ENCODE data around the gene ZBED5. TPM values are rescaled to one million over a fixed set of nuclear protein-coding genes. Genes with fewer than 3 reads are reported as not detected.
"Not testable (repeated sequence)": the region's sequence is repeated elsewhere in the genome, so short reads cannot be mapped to it uniquely, and the experiment has no call there.

Gene ZBED5
- total RNA-seq, 1 donor from 2014 or later: 19.5 TPM

DNA sequence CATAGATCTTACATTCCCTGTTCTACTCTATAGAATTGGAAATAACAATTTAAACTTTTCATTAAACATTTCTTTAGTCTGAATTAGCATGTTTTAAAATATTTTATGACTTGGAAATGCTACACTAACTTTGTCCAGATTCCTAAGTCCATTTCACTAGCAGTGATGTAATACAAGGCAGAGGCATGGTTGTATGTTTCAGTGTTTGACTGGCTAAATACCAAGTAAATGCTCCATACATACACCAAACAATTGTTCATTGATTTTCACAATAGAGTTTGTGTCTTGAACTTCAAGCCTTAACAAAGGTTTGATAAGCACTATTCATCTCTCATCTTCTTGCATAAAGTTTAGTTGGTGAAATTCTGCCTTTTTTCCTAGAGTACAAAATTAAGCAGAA lies 13.5 kb downstream of the ZBED5 start:
- Histone ChIP-seq H3K36me3 (ENCODE audit: control insufficient read depth, insufficient read depth, low read length) (no peaks in the 10 kb centered on the region), H3K27me3 (ENCODE audit: control insufficient read depth, insufficient read depth, low read length) (no peaks in the 10 kb centered on the region), H3K4me3 (ENCODE audit: low read depth, low read length) (no peak overlapping the region)
- TF ChIP-seq CTCF (IDR thresholded peaks at IDR 0.05; ENCODE audit: insufficient read depth, low read length, severe bottlenecking): no peak
- no peak for FAIRE-seq
- no peak for DNase-seq (ENCODE audit: low read depth)

GRCh38 chr11:10838881-10839280 lies 19.0 kb downstream of the ZBED5 start:
- TF ChIP-seq CTCF (IDR thresholded peaks at IDR 0.05; ENCODE audit: insufficient read depth, low read length, severe bottlenecking): no peak
- DNase-seq (ENCODE audit: low read depth) (no peak), FAIRE-seq (no peak)
- Histone ChIP-seq H3K4me3 (ENCODE audit: low read depth, low read length) (no peak overlapping the region), H3K27me3 (ENCODE audit: control insufficient read depth, insufficient read depth, low read length) (no peaks in the 10 kb centered on the region), H3K36me3 (ENCODE audit: control insufficient read depth, insufficient read depth, low read length) (no peaks in the 10 kb centered on the region)

GRCh38 chr11:10838083-10838482 lies 19.8 kb downstream of the ZBED5 start:
- TF ChIP-seq CTCF (IDR thresholded peaks at IDR 0.05; ENCODE audit: insufficient read depth, low read length, severe bottlenecking): no peak
- no peak for DNase-seq (ENCODE audit: low read depth)
- H3K27me3 ChIP-seq (ENCODE audit: control insufficient read depth, insufficient read depth, low read length): no peaks in the 10 kb centered on the region
- H3K4me3 ChIP-seq (ENCODE audit: low read depth, low read length): no peak overlapping the region
- H3K36me3 ChIP-seq (ENCODE audit: control insufficient read depth, insufficient read depth, low read length): no peaks in the 10 kb centered on the region
- FAIRE-seq: peak; percentile 90

DNA sequence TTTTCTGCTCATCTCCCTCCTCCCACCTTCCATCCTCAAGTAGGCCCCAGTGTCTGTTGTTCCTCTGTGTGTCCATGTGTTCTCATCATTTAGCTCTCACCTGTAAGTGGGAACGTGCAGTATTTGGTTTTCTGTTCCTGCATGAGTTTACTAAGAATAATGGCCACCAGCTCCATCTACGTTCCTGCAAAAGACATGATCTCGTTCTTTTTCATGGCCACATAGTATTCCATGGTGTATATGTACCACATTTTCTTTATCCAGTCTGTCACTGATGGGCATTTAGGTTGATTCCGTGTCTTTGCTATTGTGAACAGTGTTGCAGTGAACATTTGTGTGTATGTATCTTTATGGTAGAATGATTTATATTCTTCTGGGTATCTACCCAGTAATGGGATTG lies 21.0 kb downstream of the ZBED5 start:
- DNase-seq (ENCODE audit: low read depth): not testable (repeated sequence)

GRCh38 chr11:10829139-10829538 lies 28.7 kb downstream of the ZBED5 start:
- Histone ChIP-seq H3K4me3 (ENCODE audit: low read depth, low read length) (no peak overlapping the region), H3K36me3 (ENCODE audit: control insufficient read depth, insufficient read depth, low read length) (no peaks in the 10 kb centered on the region), H3K27me3 (ENCODE audit: control insufficient read depth, insufficient read depth, low read length) (no peaks in the 10 kb centered on the region)
- FAIRE-seq (no peak), DNase-seq (ENCODE audit: low read depth) (no peak)
- TF ChIP-seq CTCF (IDR thresholded peaks at IDR 0.05; ENCODE audit: insufficient read depth, low read length, severe bottlenecking): no peak

More for the DNA sequence above, 21.0 kb downstream of the ZBED5 start:
- H3K36me3 ChIP-seq (ENCODE audit: control insufficient read depth, insufficient read depth, low read length); H3K4me3 ChIP-seq (ENCODE audit: low read depth, low read length); H3K27me3 ChIP-seq (ENCODE audit: control insufficient read depth, insufficient read depth, low read length); FAIRE-seq: not testable (repeated sequence)

DNA sequence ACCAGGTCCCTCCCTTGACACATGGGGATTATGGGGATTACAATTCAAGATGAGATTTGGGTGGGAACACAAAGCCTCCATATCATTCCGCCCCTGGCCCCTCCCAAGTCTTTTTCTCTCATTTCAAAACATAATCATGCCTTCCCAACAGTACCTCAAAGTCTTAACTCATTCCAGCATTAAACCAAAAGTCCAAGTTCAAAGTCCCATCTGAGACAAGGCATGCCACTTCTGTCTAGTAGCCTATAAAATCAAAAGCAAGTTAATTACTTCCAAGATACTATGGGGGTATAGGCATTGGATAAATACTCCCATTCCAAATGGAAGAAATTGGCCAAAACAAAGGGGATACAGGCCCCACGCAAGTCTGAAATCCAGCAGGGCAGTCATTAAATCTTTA lies 29.5 kb downstream of the ZBED5 start:
- no peak for TF ChIP-seq CTCF (IDR thresholded peaks at IDR 0.05; ENCODE audit: insufficient read depth, low read length, severe bottlenecking)
- H3K27me3 ChIP-seq (ENCODE audit: control insufficient read depth, insufficient read depth, low read length): no peaks in the 10 kb centered on the region
- H3K36me3 ChIP-seq (ENCODE audit: control insufficient read depth, insufficient read depth, low read length): no peaks in the 10 kb centered on the region
- no peak for DNase-seq (ENCODE audit: low read depth)
- no peak overlapping the region for H3K4me3 ChIP-seq (ENCODE audit: low read depth, low read length)
- FAIRE-seq: no peak

Measured in bronchial epithelial cell (primary cell).